Tibial artery (tissue), 4 donors: ENCODE data around the gene ADAMTS9.

ENCODE experiments used
- DNase-seq, 2 donors: peaks; one replicate each; pipeline ENCODE4 v3.0.0-alpha.2; 2019
- H3K27ac ChIP-seq, 2 donors: fragments of 200-600 bp; sonication (generic) in 1 of 2; 1 replicate in 1 of 2; 2 replicates in 1 of 2; pipeline ENCODE4 v1.5.1; 2018 to 2019; ENCODE audit warnings: mild to moderate bottlenecking in 1 of 2
- H3K27me3 ChIP-seq, 2 donors: fragments of 200-600 bp; sonication (generic) in 1 of 2; one replicate each; pipeline versions ENCODE4 v1.5.1 to v1.6.0; 2016 to 2019
- H3K36me3 ChIP-seq, 3 donors: fragments of 200-600 bp; sonication (generic) in 2 of 3; one replicate each; pipeline ENCODE4 v1.5.1; 2016 to 2019; ENCODE audit warnings: mild to moderate bottlenecking in 2 of 3
- H3K4me1 ChIP-seq, 4 donors: fragments of 200-600 bp; sonication (generic) in 2 of 4; 1 replicate in 3 of 4; 2 replicates in 1 of 4; pipeline ENCODE4 v1.5.1; 2016 to 2019
- H3K4me3 ChIP-seq, 2 donors: fragments of 200-600 bp; sonication (generic) in 1 of 2; 1 replicate in 1 of 2; 2 replicates in 1 of 2; pipeline ENCODE4 v1.5.1; 2018 to 2019; ENCODE audit warnings: mild to moderate bottlenecking in 2 of 2
- H3K9me3 ChIP-seq, 3 donors: fragments of 200-600 bp; sonication (generic) in 1 of 3; one replicate each; pipeline ENCODE4 v1.5.1; 2016 to 2019
- intact Hi-C: fragments of 100-400 bp; cut with DNase I; formaldehyde crosslinking; loops from one replicate; pipeline ENCODE4 v1.15.0; 2023; ENCODE audit warnings: low total_unique reads
- TF ChIP-seq, protein P1 (sequence below), 2 experiments: fragments of 200-600 bp in 1 of 2; fragments of 450-650 bp in 1 of 2; IDR thresholded peaks; one replicate each; pipeline ENCODE4 v1.5.1; 2017 to 2019; ENCODE audit warnings: antibody characterized with exemption in 2 of 2, mild to moderate bottlenecking in 1 of 2, moderate library complexity in 1 of 2

ADAMTS9 gene

DNA sequence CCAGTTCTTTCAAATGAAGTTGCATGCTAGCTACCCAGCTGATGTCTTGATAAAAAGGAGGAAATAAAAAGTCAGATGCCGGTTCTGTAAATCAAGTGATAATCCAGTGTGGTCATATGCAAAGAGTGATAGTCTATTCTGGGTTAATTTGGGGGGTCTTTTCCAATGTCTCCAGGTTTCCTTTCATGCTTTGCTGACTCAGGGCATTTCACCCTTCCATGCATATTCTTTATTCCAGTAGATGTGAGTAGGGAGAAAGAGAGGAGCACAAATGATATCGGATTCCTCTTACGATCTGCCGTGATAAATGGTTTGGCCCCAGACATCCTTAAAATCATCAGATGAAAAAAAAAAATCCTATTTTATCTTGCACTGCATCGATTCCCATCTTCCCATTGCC lies 60.8 kb downstream of the ADAMTS9 start:
- intact Hi-C loops, result no loop called here
- Histone ChIP-seq H3K27ac (no peak overlapping the region), H3K4me1 (no peaks in the 10 kb centered on the region), H3K9me3 (no peaks in the 10 kb centered on the region), H3K4me3 (no peak overlapping the region), H3K27me3 (no peaks in the 10 kb centered on the region), H3K36me3 (peaks cover 18 to 59% (median 37%) of the 10 kb centered on the region in 3 donors)
- TF ChIP-seq, protein P1, sequence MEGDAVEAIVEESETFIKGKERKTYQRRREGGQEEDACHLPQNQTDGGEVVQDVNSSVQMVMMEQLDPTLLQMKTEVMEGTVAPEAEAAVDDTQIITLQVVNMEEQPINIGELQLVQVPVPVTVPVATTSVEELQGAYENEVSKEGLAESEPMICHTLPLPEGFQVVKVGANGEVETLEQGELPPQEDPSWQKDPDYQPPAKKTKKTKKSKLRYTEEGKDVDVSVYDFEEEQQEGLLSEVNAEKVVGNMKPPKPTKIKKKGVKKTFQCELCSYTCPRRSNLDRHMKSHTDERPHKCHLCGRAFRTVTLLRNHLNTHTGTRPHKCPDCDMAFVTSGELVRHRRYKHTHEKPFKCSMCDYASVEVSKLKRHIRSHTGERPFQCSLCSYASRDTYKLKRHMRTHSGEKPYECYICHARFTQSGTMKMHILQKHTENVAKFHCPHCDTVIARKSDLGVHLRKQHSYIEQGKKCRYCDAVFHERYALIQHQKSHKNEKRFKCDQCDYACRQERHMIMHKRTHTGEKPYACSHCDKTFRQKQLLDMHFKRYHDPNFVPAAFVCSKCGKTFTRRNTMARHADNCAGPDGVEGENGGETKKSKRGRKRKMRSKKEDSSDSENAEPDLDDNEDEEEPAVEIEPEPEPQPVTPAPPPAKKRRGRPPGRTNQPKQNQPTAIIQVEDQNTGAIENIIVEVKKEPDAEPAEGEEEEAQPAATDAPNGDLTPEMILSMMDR (IDR thresholded peaks at IDR 0.05), result no peak
- DNase-seq, result no peak

DNA sequence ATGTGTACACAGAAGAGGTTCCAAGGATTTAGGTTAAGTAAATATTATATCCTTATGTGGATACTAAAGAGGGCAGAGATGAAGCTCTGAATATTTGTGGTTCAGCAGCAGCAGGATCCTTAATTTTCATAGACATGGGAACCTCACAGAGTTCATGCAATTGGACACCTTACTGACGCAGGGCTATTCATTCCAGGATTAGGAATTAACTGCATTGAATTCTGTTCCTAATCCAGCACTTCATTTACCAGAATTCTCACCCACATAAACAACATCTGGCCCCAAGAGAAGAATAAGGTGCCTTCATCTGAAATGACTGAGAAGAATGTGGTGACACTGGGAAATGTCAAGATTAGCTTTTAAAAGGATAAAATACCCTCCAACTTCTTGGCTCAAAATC lies 62.4 kb downstream of the ADAMTS9 start:
- no peaks in the 10 kb centered on the region for H3K4me1 ChIP-seq
- DNase-seq, result no peak
- TF ChIP-seq, protein P1 (IDR thresholded peaks at IDR 0.05), result no peak
- H3K4me3 ChIP-seq, result no peak overlapping the region
- no peak overlapping the region for H3K27ac ChIP-seq
- peaks cover 6 to 57% (median 37%) of the 10 kb centered on the region in 3 donors for H3K36me3 ChIP-seq
- H3K9me3 ChIP-seq, result no peaks in the 10 kb centered on the region
- intact Hi-C loops, result no loop called here
- H3K27me3 ChIP-seq, result no peaks in the 10 kb centered on the region

DNA sequence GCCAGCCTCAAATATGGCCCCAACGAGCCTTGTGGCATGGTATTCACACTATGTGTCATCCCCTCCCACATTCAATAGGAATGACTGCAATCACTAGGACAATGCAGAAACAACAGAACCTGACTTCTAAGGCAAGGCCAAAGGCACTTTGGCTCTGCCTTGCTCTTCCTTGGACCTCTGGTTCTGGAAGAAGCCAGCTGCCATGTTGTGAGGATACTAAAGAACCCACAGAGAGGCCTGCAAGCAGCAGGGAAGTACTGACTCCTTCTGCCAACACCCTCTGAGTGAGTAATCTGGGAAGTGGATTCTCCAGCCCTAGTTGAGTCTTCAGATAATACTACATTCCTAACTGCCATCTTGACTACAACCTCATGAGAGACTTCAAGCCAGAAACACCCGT lies 64.7 kb downstream of the ADAMTS9 start:
- H3K36me3 ChIP-seq, result peaks cover 0 to 40% (median 34%) of the 10 kb centered on the region in 3 donors

DNA sequence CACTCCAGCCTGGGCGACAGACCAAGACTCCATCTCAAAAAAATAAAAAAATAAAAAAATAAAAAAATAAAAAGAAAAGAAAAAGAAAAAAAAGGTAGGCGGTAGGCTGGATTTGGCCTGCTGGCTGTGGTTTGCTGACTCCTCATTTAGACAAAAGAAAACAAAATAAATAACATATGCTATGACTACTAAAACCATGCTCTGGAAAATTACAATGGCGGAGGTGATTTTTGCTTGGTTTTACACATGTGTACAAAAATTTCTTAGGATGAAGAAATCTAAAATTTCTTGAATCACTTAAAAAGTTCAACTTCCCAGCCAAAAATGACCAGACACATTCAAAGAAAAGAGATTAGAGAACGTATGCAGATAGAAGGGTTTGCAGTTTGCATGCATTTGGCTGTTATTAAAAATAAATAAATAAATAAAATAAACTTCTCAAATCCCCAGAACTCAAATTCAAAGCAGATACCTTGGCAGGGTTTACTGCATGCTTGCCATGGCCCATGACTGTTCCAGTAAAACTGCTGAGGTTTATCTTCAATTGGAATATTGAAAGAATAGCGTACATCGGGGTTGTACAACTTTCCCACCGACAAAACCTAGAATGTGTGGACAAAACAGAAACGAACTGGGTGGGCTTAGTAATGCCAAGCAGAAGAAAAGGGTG lies 65.9 kb downstream of the ADAMTS9 start:
- TF ChIP-seq, protein P1 (IDR thresholded peaks at IDR 0.05), result no peak
- no peak for DNase-seq
- Histone ChIP-seq H3K4me3 (no peak overlapping the region), H3K27me3 (no peaks in the 10 kb centered on the region), H3K27ac (no peak overlapping the region), H3K4me1 (no peaks in the 10 kb centered on the region), H3K9me3 (no peaks in the 10 kb centered on the region), H3K36me3 (peaks cover 0 to 29% (median 22%) of the 10 kb centered on the region in 3 donors)
- intact Hi-C loops, result no loop called here

More for the DNA sequence above, 64.7 kb downstream of the ADAMTS9 start:
- no peak overlapping the region for H3K27ac ChIP-seq
- no peaks in the 10 kb centered on the region for H3K27me3 ChIP-seq
- H3K4me1 ChIP-seq, result no peaks in the 10 kb centered on the region
- intact Hi-C loops, result no loop called here
- no peaks in the 10 kb centered on the region for H3K9me3 ChIP-seq
- no peak for DNase-seq
- H3K4me3 ChIP-seq, result no peak overlapping the region
- TF ChIP-seq, protein P1 (IDR thresholded peaks at IDR 0.05), result no peak

DNA sequence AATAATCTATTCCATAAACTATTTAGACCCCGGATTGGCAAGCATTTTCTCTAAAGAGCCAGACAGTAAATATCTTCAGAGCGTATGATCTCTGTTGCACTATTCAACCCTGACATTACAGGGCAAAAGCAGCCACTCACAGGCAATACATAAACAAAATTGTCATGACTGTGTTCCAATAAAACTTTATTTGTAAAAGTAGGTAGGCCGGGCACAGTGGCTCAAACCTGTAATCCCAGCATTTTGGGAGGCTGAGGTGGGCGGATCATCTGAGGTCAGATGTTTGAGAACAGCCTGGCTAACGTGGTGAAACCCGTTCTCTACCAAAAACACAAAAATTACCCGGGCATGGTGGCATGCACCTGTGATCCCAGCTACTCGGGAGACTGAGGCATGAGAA lies 66.5 kb downstream of the ADAMTS9 start:
- Histone ChIP-seq H3K4me3 (no peak overlapping the region), H3K27ac (no peak overlapping the region), H3K36me3 (peaks cover 0 to 25% (median 16%) of the 10 kb centered on the region in 3 donors), H3K4me1 (no peaks in the 10 kb centered on the region), H3K9me3 (no peaks in the 10 kb centered on the region), H3K27me3 (no peaks in the 10 kb centered on the region)
- TF ChIP-seq, protein P1 (IDR thresholded peaks at IDR 0.05), result no peak
- DNase-seq, result no peak
- intact Hi-C loops, result no loop called here
